Spinal cord (tissue), 10 donors: ENCODE measurements around the gene WDR48. TPM values are rescaled to one million over a fixed set of nuclear protein-coding genes. Genes with fewer than 3 reads are reported as not detected.

Experiments
- DNase-seq, 6 donors: peaks; one replicate each; pipeline versions ENCODE4 v3.0.0 to v3.0.0-alpha.2; 2013 to 2015; ENCODE audit warnings: low spot score in 6 of 6, low read depth in 4 of 6
- H3K27ac ChIP-seq: one replicate; pipeline ENCODE4 v1.5.1; 2013; ENCODE audit warnings: low read depth, low read length, control low read depth
- H3K27me3 ChIP-seq: one replicate; pipeline ENCODE4 v1.6.1; 2013; ENCODE audit warnings: low read length; ENCODE audit not compliant: control insufficient read depth, insufficient read depth
- H3K36me3 ChIP-seq: one replicate; pipeline ENCODE4 v1.6.1; 2013; ENCODE audit warnings: low read length; ENCODE audit not compliant: control insufficient read depth, insufficient read depth
- H3K4me1 ChIP-seq: one replicate; pipeline ENCODE4 v1.6.1; 2013; ENCODE audit warnings: low read length; ENCODE audit not compliant: control insufficient read depth, insufficient read depth
- H3K4me3 ChIP-seq: one replicate; pipeline ENCODE4 v1.5.1; 2013; ENCODE audit warnings: low read depth, low read length, control low read depth
- H3K9me3 ChIP-seq: one replicate; pipeline ENCODE4 v1.6.1; 2013; ENCODE audit warnings: low read length; ENCODE audit not compliant: control insufficient read depth, insufficient read depth
- WGBS: methylation state at CpG from one replicate; pipeline ENCODE4 v1.1.5; 2013; ENCODE audit warnings: missing lambda C conversion rate; ENCODE audit not compliant: insufficient coverage; 5-methylcytosine and 5-hydroxymethylcytosine counted together
- polyA plus RNA-seq, 2 donors: library from polyadenylated mRNA; unstranded; fragments of 120-200 nt; gene quantifications; one replicate each; pipeline ENCODE4 v1.2.1, GENCODE V29; 2013; ENCODE audit not compliant: insufficient read length in 2 of 2
- total RNA-seq, 2 donors: library from RNA; depleted of rRNA in 1 of 2; stranded (reverse); fragments of 120-200 nt in 1 of 2; fragments of >200 nt in 1 of 2; gene quantifications; one replicate each; pipeline versions ENCODE4 v1.2.3 to v1.2.4, GENCODE V29; 2013 to 2014
- donor health status: healthy.

WDR48 gene
- total and polyA plus RNA-seq, 4 donors: 51.6 to 73.2 (median 63.8) TPM

DNA sequence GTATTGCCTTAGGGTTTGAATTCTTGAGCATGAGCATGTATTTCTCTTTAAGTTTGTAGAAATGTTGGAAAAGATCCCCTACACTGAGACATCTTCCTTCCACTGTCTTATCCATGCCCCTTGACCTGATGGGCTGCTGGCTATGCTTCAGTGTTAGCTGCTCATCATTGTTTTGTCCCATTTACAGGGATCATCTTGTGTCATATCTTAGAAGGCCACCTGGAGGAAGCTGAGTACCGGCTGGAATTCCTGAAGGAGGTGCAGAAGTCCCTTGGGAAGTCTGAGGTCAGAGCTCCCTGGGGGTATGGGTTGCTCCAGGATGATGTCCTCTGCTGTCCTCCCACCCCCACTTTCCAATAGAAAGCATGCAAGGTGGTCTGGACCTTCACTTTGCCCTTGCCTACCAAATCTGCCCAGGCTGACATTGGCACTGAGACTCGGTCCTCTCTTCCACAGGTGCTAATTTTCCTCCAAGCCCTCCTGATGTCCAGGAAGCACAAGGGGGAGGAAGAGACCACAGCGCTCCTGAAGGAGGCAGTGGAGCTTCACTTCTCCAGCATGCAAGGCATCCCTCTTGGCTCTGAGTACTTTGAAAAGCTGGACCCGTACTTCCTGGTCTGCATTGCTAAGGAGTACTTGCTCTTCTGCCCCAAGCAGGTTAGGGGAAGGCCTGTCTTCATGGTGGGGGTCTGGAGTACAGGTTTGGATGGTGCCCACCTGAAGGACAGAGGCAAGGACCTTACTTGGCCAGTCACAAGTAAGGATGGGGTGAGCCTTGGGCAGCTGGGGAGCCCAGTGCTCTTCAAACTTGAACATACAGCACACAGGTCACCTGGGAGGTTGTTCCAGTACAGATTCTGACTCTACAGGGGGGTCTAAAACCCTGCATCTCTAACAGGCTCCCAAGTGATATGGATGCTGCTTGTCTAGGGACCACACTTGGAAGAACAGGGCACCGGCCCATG, 73.3 kb downstream of the WDR48 start:
- WGBS: 69% methylated on average over 4 of the region's 5 CpGs
- Histone ChIP-seq H3K36me3 (peaks cover 35% of the 10 kb centered on the region), H3K27ac (no peak overlapping the region), H3K27me3 (no peaks in the 10 kb centered on the region), H3K4me3 (no peak overlapping the region), H3K9me3 (no peaks in the 10 kb centered on the region), H3K4me1 (peaks cover 13% of the 10 kb centered on the region)
- DNase-seq: no peak

DNA sequence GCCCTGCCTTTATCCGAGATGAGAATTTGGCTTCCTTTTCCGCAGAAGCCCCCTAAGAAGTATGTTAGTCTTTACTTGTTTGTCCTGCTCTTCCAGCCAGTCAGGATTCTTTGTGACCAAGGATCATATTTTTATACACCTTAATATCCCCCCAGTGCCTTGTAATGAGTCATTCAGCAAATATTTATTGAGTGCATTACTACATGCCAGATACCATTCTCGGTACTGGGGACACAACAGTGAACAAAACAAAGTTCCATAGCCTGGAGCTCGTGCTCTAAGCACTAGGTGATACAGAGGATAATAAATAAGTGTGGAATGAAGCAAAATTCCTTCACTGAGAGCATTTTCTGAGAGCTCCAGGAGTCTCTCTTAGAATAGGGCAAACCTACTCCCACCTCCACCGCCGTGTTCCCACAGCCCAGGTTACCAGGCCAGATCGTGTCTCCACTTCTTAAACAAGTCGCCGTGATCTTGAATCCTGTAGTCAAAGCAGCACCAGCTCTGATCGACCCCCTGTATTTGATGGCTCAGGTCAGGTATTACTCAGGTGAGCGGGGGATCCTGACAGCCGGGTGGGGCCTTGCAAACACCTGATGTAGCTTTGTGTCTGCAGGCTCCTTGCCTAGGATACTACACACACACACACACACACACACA, 74.2 kb downstream of the WDR48 start:
- DNase-seq: no peak
- Histone ChIP-seq H3K27me3 (no peaks in the 10 kb centered on the region), H3K4me3 (no peak overlapping the region), H3K36me3 (peaks cover 34% of the 10 kb centered on the region), H3K4me1 (peaks cover 18% of the 10 kb centered on the region), H3K27ac (no peak overlapping the region), H3K9me3 (no peaks in the 10 kb centered on the region)
- 90% methylated on average over 8 of the region's 12 CpGs for WGBS

DNA sequence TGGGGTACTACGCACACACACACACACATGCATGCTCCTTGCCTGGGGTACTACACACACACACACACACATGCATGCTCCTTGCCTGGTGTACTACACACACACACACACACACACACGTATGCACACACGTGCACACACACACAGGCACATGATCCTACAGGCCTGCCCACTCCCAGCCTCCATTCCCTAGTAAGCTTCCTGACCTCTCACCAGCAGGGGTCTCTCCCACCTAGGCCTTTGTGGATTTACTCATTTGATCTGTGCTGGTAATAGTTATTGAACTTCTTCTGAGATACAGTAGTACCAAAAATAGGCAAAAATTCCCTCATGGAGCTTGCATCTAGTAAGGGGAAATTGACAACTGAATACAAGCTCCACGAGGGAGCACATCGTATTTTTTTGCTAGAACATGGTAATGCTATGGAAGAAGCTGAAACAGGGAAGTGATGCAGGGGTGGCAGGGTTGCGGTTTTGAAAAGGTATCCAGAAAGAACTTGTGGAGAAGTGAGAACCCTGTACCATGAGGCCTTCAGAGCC, 74.8 kb downstream of the WDR48 start:
- peak in 2 of 6 donors; percentile 64 to 70 for DNase-seq
- Histone ChIP-seq H3K27ac (peak overlapping the region; percentile 0), H3K36me3 (peaks cover 29% of the 10 kb centered on the region), H3K27me3 (no peaks in the 10 kb centered on the region), H3K4me3 (no peak overlapping the region), H3K4me1 (peaks cover 18% of the 10 kb centered on the region), H3K9me3 (no peaks in the 10 kb centered on the region)
- 77% methylated on average over 5 of the region's 6 CpGs for WGBS

DNA sequence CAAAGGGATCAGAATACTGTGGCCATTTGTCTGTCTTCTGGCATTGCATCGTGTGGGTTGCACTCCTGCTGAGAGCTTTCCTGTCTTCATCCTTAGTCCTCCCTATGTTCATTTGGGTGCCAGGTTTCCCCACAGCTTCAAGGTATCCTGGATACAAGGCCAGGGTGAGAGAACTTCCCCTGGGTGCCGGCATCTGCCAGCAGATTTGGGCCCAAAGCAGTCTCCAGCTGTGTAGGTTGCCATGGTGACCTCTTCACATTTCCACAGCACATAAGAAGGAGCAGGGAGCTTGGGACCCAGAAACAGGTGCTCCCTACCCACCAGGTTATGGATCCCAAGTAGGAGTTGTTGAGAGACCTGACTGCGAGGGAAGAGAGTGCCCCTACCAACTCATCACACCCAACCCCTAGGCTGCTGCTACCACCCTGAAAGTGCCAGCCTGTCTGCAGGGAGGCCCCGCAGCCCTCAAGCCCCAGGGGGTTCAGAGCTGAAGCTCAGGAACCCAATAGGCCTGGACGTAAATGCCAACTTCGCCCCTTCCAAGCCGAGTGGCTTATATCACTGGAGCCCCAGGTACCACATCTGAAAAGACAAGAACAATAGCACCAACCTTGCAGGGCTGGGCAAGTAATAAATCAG, 75.6 kb downstream of the WDR48 start:
- Histone ChIP-seq H3K27ac (peak overlapping the region; percentile 0), H3K36me3 (peaks cover 30% of the 10 kb centered on the region), H3K4me3 (no peak overlapping the region), H3K9me3 (no peaks in the 10 kb centered on the region), H3K4me1 (peaks cover 18% of the 10 kb centered on the region), H3K27me3 (no peaks in the 10 kb centered on the region)
- DNase-seq: peak in 2 of 6 donors; percentile 26 to 52
- 52% methylated on average over 2 of the region's 7 CpGs for WGBS

DNA sequence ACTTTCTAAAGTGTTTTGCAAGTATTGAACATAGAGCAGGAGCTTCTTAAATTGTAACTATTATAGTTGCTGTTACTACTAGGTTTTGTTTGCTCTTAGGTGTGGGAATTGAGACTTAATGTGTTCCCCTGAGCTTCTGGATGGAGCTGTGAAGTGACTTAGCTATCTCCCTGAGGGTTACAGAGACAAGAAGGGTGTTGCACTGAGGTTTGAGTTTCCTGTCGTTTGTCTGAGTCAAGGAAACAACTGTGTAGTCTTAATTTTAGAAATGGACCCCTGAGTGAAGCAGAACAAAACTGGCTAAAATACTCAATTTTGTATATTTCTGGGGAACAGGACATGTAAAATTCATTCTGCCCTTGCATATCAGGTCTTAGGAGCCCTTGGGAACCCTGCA, 76.1 kb downstream of the WDR48 start:
- H3K4me3 ChIP-seq: no peak overlapping the region
- 71% methylated on average over 1 of the region's 1 CpG for WGBS

DNA sequence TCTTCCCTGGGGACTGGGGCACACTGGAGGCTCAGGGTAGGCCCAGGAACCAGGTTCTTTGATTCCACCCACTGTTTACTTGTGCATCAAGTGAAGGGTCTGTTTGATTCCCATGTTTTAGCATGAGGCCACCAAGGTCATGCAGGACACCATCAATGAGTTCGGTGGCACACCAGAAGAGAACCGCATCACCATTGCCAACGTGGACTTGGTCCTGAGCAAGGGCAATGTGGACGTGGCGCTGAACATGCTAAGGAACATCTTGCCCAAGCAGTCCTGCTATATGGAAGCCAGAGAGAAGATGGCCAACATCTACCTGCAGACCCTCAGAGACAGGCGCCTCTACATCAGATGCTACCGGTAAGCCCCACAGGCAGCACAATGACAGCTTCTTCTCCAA, 77.1 kb downstream of the WDR48 start:
- Histone ChIP-seq H3K27ac (no peak overlapping the region), H3K4me3 (no peak overlapping the region), H3K4me1 (peaks cover 18% of the 10 kb centered on the region), H3K9me3 (no peaks in the 10 kb centered on the region), H3K27me3 (no peaks in the 10 kb centered on the region), H3K36me3 (peaks cover 37% of the 10 kb centered on the region)
- 97% methylated on average over 7 of the region's 7 CpGs for WGBS
- no peak for DNase-seq

More for the DNA sequence above, 76.1 kb downstream of the WDR48 start:
- no peak for DNase-seq
- H3K27ac ChIP-seq: no peak overlapping the region
- no peaks in the 10 kb centered on the region for H3K27me3 ChIP-seq
- no peaks in the 10 kb centered on the region for H3K9me3 ChIP-seq
- peaks cover 27% of the 10 kb centered on the region for H3K36me3 ChIP-seq
- peaks cover 18% of the 10 kb centered on the region for H3K4me1 ChIP-seq

DNA sequence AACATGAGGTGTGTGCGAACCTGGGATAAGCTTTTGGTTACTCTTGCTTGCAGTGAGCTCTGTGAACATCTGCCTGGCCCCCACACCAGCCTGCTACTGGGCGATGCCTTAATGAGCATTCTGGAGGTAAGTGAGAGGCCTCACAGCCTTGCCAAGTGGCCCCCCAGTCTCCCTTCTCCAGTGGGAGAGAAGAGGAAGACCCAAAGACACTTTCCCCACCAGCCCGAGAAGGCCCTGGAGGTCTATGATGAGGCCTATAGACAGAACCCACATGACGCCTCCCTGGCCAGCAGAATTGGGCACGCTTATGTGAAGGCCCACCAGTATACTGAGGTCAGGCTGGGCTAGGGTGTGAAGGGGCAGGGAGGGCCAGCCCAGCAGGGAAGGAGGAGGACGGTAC, 78.2 kb downstream of the WDR48 start:
- H3K27ac ChIP-seq: no peak overlapping the region
- no peaks in the 10 kb centered on the region for H3K9me3 ChIP-seq
- H3K4me1 ChIP-seq: peaks cover 18% of the 10 kb centered on the region
- no peak for DNase-seq
- no peak overlapping the region for H3K4me3 ChIP-seq
- peaks cover 48% of the 10 kb centered on the region for H3K36me3 ChIP-seq
- H3K27me3 ChIP-seq: no peaks in the 10 kb centered on the region
- WGBS: 94% methylated on average over 4 of the region's 6 CpGs

DNA sequence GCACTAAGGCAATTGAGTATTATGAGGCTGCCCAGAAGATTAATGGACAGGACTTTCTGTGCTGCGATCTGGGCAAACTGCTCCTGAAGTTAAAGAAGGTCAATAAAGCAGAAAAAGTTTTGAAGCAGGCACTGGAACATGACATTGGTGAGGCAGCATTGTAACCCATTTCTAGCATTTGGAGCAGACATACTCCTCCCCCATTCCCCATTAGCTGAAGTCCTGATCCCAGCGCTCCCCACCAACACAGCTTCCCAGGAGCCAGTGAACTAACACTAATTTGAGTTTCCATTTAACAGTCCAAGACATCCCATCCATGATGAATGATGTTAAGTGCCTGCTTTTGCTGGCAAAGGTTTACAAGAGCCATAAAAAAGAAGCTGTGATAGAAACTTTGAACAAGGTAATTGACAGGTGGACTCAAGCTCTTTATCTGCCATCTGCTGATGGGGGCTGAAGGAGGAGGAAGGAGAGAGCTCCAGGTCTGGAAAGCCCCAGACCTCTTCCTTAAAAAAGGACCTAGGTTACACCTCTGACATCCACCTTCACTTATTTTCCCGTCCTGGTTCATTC, 79.0 kb downstream of the WDR48 start:
- no CpG with 5 or more reads among the region's 3 CpGs for WGBS

More for the DNA sequence above, 79.0 kb downstream of the WDR48 start:
- no peaks in the 10 kb centered on the region for H3K9me3 ChIP-seq
- H3K4me3 ChIP-seq: no peak overlapping the region
- H3K27ac ChIP-seq: no peak overlapping the region
- no peak for DNase-seq
- no peaks in the 10 kb centered on the region for H3K27me3 ChIP-seq
- H3K36me3 ChIP-seq: peaks cover 55% of the 10 kb centered on the region
- H3K4me1 ChIP-seq: peaks cover 18% of the 10 kb centered on the region
